BLaER1 treated with 17β-estradiol and CSF1 and Interleukin-3, amounts not matched to agents 10 nM and 100 nM (cell line): Measurements from ENCODE around the gene AAGAB.
A peak's percentile ranks its signal among the peaks of the same experiment; 100 is the strongest.

Experiments
- H3K27ac ChIP-seq, 11 experiments: shearing (Covaris generic); formaldehyde crosslinking; 2 replicates each; pipeline ENCODE4 v1.8.1; 2022
- H3K27me3 ChIP-seq, 11 experiments: shearing (Covaris generic); formaldehyde crosslinking; 2 replicates each; pipeline ENCODE4 v1.8.1; 2022
- H3K36me3 ChIP-seq, 11 experiments: shearing (Covaris generic); formaldehyde crosslinking; 2 replicates each; pipeline ENCODE4 v1.8.1; 2022
- H3K4me1 ChIP-seq, 10 experiments: shearing (Covaris generic); formaldehyde crosslinking; 2 replicates each; pipeline ENCODE4 v1.8.1; 2022
- H3K4me2 ChIP-seq, 11 experiments: shearing (Covaris generic); formaldehyde crosslinking; 2 replicates each; pipeline ENCODE4 v1.8.1; 2022
- H3K4me3 ChIP-seq, 10 experiments: shearing (Covaris generic); formaldehyde crosslinking; 2 replicates each; pipeline ENCODE4 v1.8.1; 2022
- H3K9ac ChIP-seq, 11 experiments: shearing (Covaris generic); formaldehyde crosslinking; 2 replicates each; pipeline ENCODE4 v1.8.1; 2022
- H3K9me3 ChIP-seq, 11 experiments: shearing (Covaris generic); formaldehyde crosslinking; replicated peaks in 1 of 11; 2 replicates each; pipeline ENCODE4 v1.8.1; 2022
- H4K20me1 ChIP-seq, 11 experiments: shearing (Covaris generic); formaldehyde crosslinking; 2 replicates each; pipeline ENCODE4 v1.8.1; 2022
- Cebpa-rat ChIP-seq, 11 experiments: shearing (Covaris generic); IDR thresholded peaks; 2 replicates each; pipeline ENCODE4 v1.8.1; 2022

The AAGAB gene

GRCh38 chr15:67164811-67165253 lies 89.6 kb downstream of the AAGAB start:
- Histone ChIP-seq H3K36me3 (peaks cover 56 to 94% (median 68%) of the 10 kb centered on the region in 11 experiments), H3K9me3 (no peaks in the 10 kb centered on the region), H3K27me3 (no peaks in the 10 kb centered on the region), H3K9ac (no peak overlapping the region; a peak in 1 of 22 replicates), H4K20me1 (peaks cover 72 to 100% (median 100%) of the 10 kb centered on the region in 11 experiments), H3K4me2 (peak overlapping the region in 3 of 11 experiments; percentile 53 to 65 (median 60); a peak in 3 of 22 replicates), H3K4me3 (no peak overlapping the region), H3K4me1 (peaks cover 54 to 100% (median 80%) of the 10 kb centered on the region in 10 experiments), H3K27ac (peak overlapping the region in 7 of 11 experiments; percentile 10 to 62 (median 50); a peak in 11 of 22 replicates)
- no peak for TF ChIP-seq Cebpa-rat (IDR thresholded peaks at IDR 0.05)

- Histone ChIP-seq H3K9me3 (no peaks in the 10 kb centered on the region; a peak in 1 of 22 replicates), H3K36me3 (peaks cover 52 to 94% (median 66%) of the 10 kb centered on the region in 11 experiments), H3K4me1 (peaks cover 54 to 100% (median 81%) of the 10 kb centered on the region in 10 experiments), H3K4me2 (peak overlapping the region in 7 of 11 experiments; percentile 47 to 83 (median 65); a peak in 8 of 22 replicates), H3K27me3 (no peaks in the 10 kb centered on the region), H3K9ac (peak overlapping the region in 1 of 11 experiments; percentile 25; a peak in 2 of 22 replicates), H3K4me3 (no peak overlapping the region), H4K20me1 (peaks cover 76 to 100% (median 100%) of the 10 kb centered on the region in 11 experiments), H3K27ac (peak overlapping the region in 8 of 11 experiments; percentile 10 to 62 (median 48); a peak in 10 of 22 replicates)
- TF ChIP-seq Cebpa-rat (IDR thresholded peaks at IDR 0.05) = no peak
Observed at GRCh38 chr15:67164401-67164791, 90.1 kb downstream of the AAGAB start.

GRCh38 chr15:67163180-67163579 lies 91.3 kb downstream of the AAGAB start:
- no peak for TF ChIP-seq Cebpa-rat (IDR thresholded peaks at IDR 0.05)
- Histone ChIP-seq H3K9me3 (no peaks in the 10 kb centered on the region; a peak in 1 of 22 replicates), H3K4me2 (peak overlapping the region; percentile 47 to 83 (median 71)), H3K27me3 (no peaks in the 10 kb centered on the region), H3K36me3 (peaks cover 40 to 94% (median 63%) of the 10 kb centered on the region in 11 experiments), H3K27ac (peak overlapping the region in 7 of 11 experiments; percentile 10 to 62 (median 50); a peak in 11 of 22 replicates), H3K4me3 (no peak overlapping the region), H4K20me1 (peaks cover 88 to 100% (median 100%) of the 10 kb centered on the region in 11 experiments), H3K4me1 (peaks cover 64 to 100% (median 87%) of the 10 kb centered on the region in 10 experiments), H3K9ac (peak overlapping the region in 4 of 11 experiments; percentile 3 to 28 (median 14); a peak in 4 of 22 replicates)

- peak overlapping the region in 9 of 11 experiments; percentile 15 to 53 (median 26); a peak in 15 of 22 replicates for H3K27ac ChIP-seq
- H3K4me3 ChIP-seq = no peak overlapping the region
- no peaks in the 10 kb centered on the region; a peak in 1 of 22 replicates for H3K9me3 ChIP-seq
- H3K4me2 ChIP-seq = peak overlapping the region; percentile 45 to 83 (median 73)
- H3K9ac ChIP-seq = no peak overlapping the region
- no peaks in the 10 kb centered on the region for H3K27me3 ChIP-seq
- H3K36me3 ChIP-seq = peaks cover 27 to 88% (median 55%) of the 10 kb centered on the region in 11 experiments
- H4K20me1 ChIP-seq = peaks cover 92 to 100% (median 100%) of the 10 kb centered on the region in 11 experiments
- H3K4me1 ChIP-seq = peaks cover 77 to 100% (median 88%) of the 10 kb centered on the region in 10 experiments
- no peak for TF ChIP-seq Cebpa-rat (IDR thresholded peaks at IDR 0.05)
Observed at GRCh38 chr15:67161881-67162280, 92.6 kb downstream of the AAGAB start.

- peak overlapping the region; percentile 45 to 83 (median 73) for H3K4me2 ChIP-seq
- peaks cover 87 to 99% (median 98%) of the 10 kb centered on the region in 11 experiments for H4K20me1 ChIP-seq
- no peak for TF ChIP-seq Cebpa-rat (IDR thresholded peaks at IDR 0.05)
- H3K4me3 ChIP-seq = no peak overlapping the region
- no peaks in the 10 kb centered on the region for H3K27me3 ChIP-seq
- peaks cover 80 to 98% (median 87%) of the 10 kb centered on the region in 10 experiments for H3K4me1 ChIP-seq
- H3K9ac ChIP-seq = 0 out of 22 replicates have a peak overlapping the region, but pooled peaks of 1 of the 11 experiments have one; percentile 1
- H3K9me3 ChIP-seq = peaks cover 0 to under 1% (median under 1%) of the 10 kb centered on the region in 11 experiments; a peak in 6 of 22 replicates
- peak overlapping the region in 9 of 11 experiments; percentile 2 to 53 (median 26); a peak in 14 of 22 replicates for H3K27ac ChIP-seq
- peaks cover 23 to 84% (median 52%) of the 10 kb centered on the region in 11 experiments for H3K36me3 ChIP-seq
Observed at GRCh38 chr15:67161412-67161811, 93.0 kb downstream of the AAGAB start.

GRCh38 chr15:67158367-67158766 lies 96.1 kb downstream of the AAGAB start:
- H3K27ac ChIP-seq = peak overlapping the region in 7 of 11 experiments; percentile 14 to 61 (median 53); a peak in 11 of 22 replicates
- H3K9me3 ChIP-seq = peaks cover 0 to 15% (median 7%) of the 10 kb centered on the region in 11 experiments; a peak in 8 of 22 replicates
- peaks cover 5 to 84% (median 56%) of the 10 kb centered on the region in 11 experiments; a peak in 19 of 22 replicates for H3K36me3 ChIP-seq
- peak overlapping the region in 4 of 11 experiments; percentile 5 to 44 (median 12); a peak in 3 of 22 replicates for H3K9ac ChIP-seq
- H3K4me2 ChIP-seq = peak overlapping the region; percentile 81 to 95 (median 86); a peak in 21 of 22 replicates
- no peaks in the 10 kb centered on the region for H3K27me3 ChIP-seq
- H3K4me3 ChIP-seq = no peak overlapping the region
- no peak for TF ChIP-seq Cebpa-rat (IDR thresholded peaks at IDR 0.05)
- peaks cover 93 to 99% (median 97%) of the 10 kb centered on the region in 10 experiments for H3K4me1 ChIP-seq
- H4K20me1 ChIP-seq = peaks cover 82 to 99% (median 98%) of the 10 kb centered on the region in 11 experiments

GRCh38 chr15:67157521-67158252 lies 96.8 kb downstream of the AAGAB start:
- no peaks in the 10 kb centered on the region for H3K27me3 ChIP-seq
- H3K27ac ChIP-seq = peak overlapping the region in 10 of 11 experiments; percentile 20 to 61 (median 48); a peak in 16 of 22 replicates
- peaks cover 93 to 98% (median 96%) of the 10 kb centered on the region in 10 experiments for H3K4me1 ChIP-seq
- H3K4me3 ChIP-seq = peak overlapping the region in 6 of 10 experiments; percentile 3 to 31 (median 18); a peak in 2 of 20 replicates
- no peak for TF ChIP-seq Cebpa-rat (IDR thresholded peaks at IDR 0.05)
- peaks cover 0 to 15% (median 7%) of the 10 kb centered on the region in 11 experiments; a peak in 8 of 22 replicates for H3K9me3 ChIP-seq
- H3K4me2 ChIP-seq = peak overlapping the region; percentile 81 to 95 (median 86)
- H4K20me1 ChIP-seq = peaks cover 83 to 99% (median 97%) of the 10 kb centered on the region in 11 experiments
- peak overlapping the region in 4 of 11 experiments; percentile 5 to 44 (median 12); a peak in 5 of 22 replicates for H3K9ac ChIP-seq
- peaks cover 5 to 83% (median 59%) of the 10 kb centered on the region in 11 experiments; a peak in 19 of 22 replicates for H3K36me3 ChIP-seq

- Histone ChIP-seq H3K9ac (no peak overlapping the region), H3K9me3 (peaks cover 0 to 15% (median 7%) of the 10 kb centered on the region in 11 experiments; a peak in 8 of 22 replicates), H3K4me1 (peaks cover 92 to 98% (median 96%) of the 10 kb centered on the region in 10 experiments), H3K4me3 (no peak overlapping the region), H3K4me2 (peak overlapping the region; percentile 81 to 95 (median 86)), H3K36me3 (peaks cover 5 to 82% (median 59%) of the 10 kb centered on the region in 11 experiments; a peak in 19 of 22 replicates), H4K20me1 (peaks cover 83 to 99% (median 97%) of the 10 kb centered on the region in 11 experiments), H3K27me3 (no peaks in the 10 kb centered on the region), H3K27ac (no peak overlapping the region)
- no peak for TF ChIP-seq Cebpa-rat (IDR thresholded peaks at IDR 0.05)
Observed at GRCh38 chr15:67156834-67157233, 97.6 kb downstream of the AAGAB start.
